AG10803 (cell line): Measurements from ENCODE around the gene CD1B.

Source experiments
- DNase-seq: peaks from one replicate; pipeline ENCODE4 v3.0.0; 2010; ENCODE audit warnings: low read depth
- H3K4me3 ChIP-seq: 2 replicates; pipeline ENCODE4 v1.5.1; 2011; ENCODE audit warnings: mild to moderate bottlenecking, low read length, control low read depth
- TF ChIP-seq, protein P1 (sequence below): conservative IDR thresholded peaks from 2 replicates; pipeline ENCODE4 v1.5.1; 2011; ENCODE audit warnings: mild to moderate bottlenecking, low read length, control low read depth, inconsistent platforms

The CD1B gene

DNA sequence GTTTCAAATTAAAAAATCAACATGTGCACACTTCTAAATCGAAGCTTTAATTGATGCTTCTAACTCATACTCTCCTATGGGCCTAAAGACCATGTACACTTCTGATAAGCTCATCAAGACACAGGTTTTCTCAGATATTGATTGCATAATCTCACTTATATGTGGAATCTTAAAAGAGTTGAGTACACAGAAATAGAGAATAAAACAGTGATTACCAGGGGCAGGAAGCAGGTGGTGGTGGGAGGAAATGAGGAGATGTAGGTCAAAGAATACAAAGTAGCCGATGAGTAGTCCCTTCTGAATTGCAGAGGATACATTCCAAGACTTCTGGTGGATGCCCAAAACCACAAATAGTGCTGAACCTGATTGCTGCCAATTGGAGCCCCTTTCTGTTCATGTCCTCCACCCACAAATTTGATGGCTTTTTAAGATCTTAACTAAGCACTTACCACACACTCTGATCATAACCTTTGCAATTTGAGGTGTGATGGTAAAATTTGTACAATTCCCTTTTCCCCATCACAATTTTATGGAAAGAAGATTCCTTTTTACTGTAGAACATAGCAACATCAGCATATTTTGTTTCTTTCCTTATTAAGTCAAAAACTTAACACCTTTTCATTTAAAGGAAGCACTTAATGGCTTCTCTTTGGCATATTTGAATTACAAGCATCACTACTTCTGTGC is 3.3 kb upstream of the CD1B start:
- no peak overlapping the region for H3K4me3 ChIP-seq
- TF ChIP-seq, protein P1, sequence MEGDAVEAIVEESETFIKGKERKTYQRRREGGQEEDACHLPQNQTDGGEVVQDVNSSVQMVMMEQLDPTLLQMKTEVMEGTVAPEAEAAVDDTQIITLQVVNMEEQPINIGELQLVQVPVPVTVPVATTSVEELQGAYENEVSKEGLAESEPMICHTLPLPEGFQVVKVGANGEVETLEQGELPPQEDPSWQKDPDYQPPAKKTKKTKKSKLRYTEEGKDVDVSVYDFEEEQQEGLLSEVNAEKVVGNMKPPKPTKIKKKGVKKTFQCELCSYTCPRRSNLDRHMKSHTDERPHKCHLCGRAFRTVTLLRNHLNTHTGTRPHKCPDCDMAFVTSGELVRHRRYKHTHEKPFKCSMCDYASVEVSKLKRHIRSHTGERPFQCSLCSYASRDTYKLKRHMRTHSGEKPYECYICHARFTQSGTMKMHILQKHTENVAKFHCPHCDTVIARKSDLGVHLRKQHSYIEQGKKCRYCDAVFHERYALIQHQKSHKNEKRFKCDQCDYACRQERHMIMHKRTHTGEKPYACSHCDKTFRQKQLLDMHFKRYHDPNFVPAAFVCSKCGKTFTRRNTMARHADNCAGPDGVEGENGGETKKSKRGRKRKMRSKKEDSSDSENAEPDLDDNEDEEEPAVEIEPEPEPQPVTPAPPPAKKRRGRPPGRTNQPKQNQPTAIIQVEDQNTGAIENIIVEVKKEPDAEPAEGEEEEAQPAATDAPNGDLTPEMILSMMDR, result no peak

DNA sequence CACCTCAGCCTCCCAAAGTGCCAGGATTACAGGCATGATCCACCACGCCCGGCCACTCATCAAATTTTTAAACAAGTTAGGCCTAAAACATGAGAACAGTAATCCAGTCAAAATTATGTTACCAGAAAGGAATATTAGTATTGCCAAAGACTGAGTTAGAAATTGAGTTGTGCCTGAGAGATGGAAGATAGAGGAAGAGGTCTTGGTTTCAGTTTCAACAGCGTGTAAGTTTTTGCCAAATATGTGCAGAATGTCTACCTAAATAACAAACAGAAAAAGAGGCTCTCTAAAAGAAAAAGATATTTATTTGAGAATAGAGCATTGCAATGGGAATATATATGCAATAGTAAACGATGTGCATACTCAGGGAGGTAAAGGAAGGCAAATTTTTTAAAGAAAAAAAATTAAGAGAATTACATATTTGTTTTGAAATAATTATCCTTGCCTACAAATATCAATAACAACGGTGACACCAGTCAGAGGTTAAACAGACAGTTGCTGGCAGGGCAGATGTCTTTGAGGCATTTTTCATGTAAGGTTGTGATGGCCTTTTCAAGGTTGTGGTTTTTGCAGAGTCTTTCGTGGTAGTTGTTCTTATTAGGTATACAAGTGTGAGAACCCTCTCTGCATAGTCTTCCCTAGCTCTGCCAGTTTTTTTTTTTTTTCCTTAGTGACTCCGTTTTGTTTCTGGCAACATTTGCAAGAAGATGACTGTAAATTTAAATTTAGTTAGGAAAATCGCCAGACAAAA is 2.2 kb upstream of the CD1B start:
- DNase-seq, result no peak
- H3K4me3 ChIP-seq, result no peak overlapping the region
- TF ChIP-seq, protein P1, result no peak

More for the DNA sequence above, 3.3 kb upstream of the CD1B start:
- DNase-seq, result no peak

DNA sequence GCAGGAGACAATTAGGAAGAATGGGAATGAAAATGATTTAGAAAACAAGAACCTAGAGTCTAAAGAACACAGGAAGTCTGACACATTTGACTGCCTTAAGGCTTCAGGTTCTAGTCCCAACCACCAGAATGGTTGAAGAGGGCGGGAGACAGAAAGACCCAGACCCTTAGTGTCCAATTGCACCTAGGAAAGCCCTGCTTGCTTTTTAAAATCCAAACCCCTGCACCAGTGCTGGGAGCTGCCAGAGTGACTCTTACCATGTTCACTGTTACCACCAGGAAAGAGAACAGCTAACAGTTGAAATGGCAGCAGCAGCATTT is 265 bp downstream of the CD1B start:
- TF ChIP-seq, protein P1, result no peak
- DNase-seq, result no peak
- H3K4me3 ChIP-seq, result no peak overlapping the region

DNA sequence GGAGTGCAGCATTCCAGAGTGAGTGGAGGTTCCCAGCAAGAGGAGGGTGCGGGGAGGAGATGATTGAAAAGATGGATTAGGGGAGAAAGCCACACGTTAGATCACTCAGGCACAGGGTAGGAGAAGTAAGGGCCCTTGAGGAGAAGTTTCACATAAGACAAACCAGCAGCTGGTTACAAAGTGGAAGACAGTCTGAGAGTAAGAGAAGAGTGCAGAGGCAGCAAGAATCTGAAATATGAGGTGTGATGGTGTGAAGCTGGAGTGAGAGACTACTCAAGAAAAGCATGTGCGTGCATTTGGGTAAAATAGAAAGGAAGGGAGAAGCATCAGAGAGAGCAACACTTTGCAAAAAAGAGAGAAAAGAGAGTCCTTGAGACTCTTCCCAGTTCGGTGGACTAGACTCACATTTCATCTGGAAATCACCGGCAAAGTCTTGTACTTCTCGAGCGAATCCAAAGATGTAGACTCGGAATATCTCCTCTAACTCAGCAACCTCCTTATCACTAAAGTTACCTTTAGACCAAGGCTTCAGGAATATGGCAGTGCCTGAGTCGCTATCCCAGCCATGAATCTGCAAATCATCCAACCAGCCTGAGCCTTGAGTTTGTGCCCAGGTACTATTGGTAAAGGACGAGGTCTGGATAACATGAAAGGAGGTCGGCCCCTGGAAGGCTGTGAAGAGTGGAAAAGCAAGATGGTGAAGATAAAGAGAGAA is 783 bp downstream of the CD1B start:
- TF ChIP-seq, protein P1, result no peak
- no peak for DNase-seq
- H3K4me3 ChIP-seq, result no peak overlapping the region

DNA sequence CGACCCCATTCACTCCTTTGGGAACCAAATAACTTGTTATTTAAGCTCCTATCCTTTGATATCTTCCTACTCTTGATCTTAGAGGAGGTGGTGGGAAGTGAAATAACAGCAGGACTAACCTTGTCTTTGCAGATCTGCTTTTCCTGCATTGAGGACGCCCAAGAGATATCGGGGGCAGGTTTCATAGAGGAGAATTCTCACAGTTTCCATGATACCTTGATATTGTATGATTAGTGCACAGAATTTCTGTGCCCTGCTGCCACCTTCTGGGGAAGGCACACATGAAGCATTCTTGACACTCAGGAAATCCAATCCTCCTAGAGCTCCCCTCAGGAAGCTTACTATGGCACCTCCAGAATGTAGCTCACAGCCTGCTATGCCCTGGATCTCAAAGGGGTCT is 1.6 kb downstream of the CD1B start:
- H3K4me3 ChIP-seq, result no peak overlapping the region
- TF ChIP-seq, protein P1, result no peak
- DNase-seq, result no peak

DNA sequence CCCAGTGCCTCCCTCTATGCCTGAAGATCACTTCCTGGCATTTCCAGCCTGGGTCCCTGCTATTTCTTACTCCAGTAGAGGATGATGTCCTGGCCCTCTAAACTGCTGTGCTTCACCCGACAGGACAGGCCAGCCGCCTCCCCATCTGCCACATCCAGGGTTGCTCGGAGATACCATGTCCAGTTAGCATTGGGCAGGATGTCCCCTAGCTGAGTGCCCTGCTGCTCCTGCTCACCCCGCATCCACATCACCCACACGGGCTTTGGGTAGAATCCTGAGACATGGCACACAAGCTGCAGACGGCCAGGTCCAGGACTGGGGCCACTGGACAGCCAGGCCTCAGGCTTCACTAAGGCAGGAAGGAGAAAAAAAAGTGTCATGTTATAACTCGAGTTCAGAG is 2.0 kb downstream of the CD1B start:
- no peak overlapping the region for H3K4me3 ChIP-seq
- DNase-seq, result no peak
- TF ChIP-seq, protein P1, result no peak
